ENCODE data around the gene BRSK1.

Gene BRSK1

GRCh38 chr19:55253842-55254624 lies 29.8 kb upstream of the BRSK1 start:
- DNase-seq = no peak

GRCh38 chr19:55254625-55254977 lies 29.2 kb upstream of the BRSK1 start:
- peak in 1 of 56 donors; percentile 12 for DNase-seq

- peak in 1 of 56 donors; percentile 18 for DNase-seq
These were observed 28.0 kb upstream of the BRSK1 start for GRCh38 chr19:55255618-55256423.

DNA sequence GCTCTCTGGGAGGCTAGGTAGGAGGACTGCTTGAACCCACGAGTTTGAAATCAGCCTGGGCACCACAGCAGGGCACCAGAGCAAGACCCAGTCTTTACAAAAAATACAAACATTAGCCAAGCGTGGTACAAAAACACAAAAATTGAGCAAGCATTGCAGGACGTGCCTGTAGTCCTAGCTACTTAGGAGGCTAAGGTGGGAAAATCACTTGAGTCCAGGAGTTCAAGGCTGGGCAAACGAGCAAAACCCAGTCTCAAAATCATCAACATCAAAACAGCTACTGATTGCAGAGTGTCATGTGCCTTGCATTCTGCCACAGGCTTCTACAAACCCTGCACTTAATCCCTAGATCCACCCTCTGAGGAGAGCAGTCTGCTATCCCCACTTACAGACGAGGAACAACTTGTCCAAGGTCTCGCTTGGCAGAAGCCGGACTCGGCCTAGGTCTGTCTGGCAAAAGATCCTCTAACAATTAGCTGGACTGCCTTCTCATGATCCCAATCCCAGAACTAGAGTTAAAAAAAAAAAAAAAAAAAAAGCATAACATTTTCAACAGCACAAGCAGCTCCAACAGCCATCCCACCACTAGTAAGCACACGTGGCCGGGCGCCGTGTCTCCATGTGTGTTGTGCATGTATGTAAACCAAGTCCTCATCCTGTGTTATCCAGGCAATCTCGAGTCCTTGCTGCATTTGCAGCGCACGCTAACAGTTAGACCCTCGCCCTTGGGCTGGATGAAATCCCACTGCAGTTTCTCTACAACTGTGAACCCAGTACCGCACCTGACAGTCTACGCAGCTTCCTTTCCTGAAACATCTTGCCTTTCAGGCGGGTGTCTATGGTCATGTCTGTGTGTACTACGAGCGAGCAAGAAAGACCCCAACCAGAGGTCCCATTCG lies 27.0 kb upstream of the BRSK1 start:
- no peak for DNase-seq

DNA sequence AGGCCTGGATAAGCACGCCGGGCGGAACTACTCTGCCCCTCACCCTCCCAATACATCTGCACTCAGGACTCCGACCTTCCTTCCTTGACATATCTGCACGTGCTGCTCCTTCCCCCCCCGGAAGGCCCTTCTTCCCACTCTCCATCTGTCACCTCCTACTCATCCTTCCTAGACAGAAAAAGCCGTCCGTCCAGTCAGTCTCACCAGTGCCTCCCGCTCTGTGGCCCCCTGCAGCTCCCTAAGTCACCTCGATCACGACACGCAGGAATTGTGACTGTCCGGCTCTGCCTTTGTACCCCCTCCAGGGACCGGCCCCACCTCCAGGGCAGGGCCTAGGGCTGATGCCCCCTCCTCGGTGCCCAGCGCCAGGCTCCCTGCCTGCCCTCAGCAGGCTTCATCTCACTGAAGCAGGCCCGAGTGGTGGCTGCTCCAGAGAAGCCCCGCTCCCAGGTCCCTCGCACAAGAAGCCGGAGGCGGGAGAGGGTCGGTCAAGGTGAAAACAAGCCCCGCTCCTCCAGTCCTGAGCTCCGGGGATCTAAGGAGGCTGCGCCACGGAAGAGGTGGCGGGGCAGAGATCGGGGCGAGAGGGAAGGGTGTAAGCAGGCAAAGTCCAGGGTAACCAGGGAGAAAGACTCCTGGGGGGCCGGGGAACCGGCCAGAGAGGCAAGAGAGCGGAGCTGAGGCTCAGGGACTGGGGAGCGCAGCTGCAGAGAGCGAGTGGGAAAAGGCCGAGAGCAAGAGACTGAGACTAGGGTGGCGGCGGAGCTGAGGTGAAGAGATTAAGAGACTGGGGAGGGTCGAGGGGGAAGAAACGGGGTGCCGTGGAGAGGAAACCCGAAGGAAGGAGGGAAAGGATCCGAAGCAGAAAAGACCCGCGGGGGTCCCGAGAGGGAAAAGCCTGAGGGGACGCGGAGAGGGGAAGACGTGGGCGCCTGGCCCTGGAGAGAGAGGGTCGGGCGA lies 26.1 kb upstream of the BRSK1 start:
- peak in 3 of 56 donors; percentile 29 to 38 (median 34) for DNase-seq

DNA sequence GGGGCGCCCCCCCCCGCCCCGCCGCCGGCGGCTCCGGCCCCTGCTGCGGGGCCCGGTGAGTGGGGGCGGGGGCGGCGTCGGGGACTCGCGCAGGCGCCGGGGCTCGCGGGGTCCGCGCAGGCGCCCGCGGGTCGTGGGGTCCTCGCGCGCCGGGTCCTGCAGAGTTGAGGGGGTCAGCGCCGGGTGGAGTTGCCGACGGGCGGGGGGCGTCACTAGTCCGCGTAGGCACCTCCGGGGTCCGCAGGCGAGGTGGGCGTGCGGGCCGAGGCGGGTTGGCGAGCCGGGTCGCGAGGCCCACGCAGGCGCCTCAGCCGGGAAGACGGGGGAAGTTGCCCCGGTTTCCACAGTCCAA lies 25.3 kb upstream of the BRSK1 start:
- peak in 15 of 56 donors; percentile 37 to 73 (median 58) for DNase-seq

DNA sequence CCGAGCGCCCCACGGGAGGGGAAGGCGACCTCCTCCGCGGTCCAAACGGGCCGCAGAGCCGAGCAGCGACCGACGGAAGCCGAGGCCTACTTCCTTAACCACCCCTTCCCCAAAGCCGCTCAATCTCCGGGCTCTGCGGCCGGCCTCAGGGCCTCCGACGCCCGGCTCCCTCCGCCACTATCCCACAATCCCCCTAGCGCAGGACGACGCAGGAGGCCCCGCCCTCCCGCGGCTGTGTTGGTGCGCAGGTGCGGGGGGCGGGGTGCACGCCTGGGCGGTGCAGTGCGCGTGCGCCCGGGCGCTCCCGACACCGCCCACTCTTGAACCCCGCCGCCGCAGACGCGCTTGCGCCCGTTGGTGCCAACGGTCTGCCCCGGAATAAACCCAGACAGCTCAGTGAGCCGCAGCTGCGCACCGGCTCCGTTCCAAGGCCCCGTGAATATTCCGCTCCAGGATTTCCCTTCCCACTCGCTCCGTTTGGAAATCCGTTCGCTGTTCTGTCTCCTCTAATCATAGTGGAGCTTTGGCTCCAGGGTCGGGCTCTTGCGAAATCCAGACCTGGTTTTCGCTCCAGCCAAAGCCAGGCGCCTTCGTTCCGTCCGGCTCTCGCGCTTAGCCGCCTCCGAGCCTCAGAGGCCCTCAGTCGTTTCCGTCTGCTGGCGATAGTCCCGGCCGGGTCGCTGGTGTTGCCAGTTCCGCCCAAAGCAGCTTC lies 24.8 kb upstream of the BRSK1 start, which contains the start of gene PPP6R1:
TSS of gene PPP6R1 (minus strand) at position 190 of the 712 bp plus-strand sequence. CDS start 11,914 bp downstream, outside the sequence.
- peak; percentile 55 to 99 (median 97) for DNase-seq

- peak in 4 of 56 donors; percentile 50 to 58 (median 54) for DNase-seq
These were observed 24.1 kb upstream of the BRSK1 start for GRCh38 chr19:55259540-55260210.

- DNase-seq = no peak
These were observed 22.1 kb upstream of the BRSK1 start for GRCh38 chr19:55261671-55262126.

DNA sequence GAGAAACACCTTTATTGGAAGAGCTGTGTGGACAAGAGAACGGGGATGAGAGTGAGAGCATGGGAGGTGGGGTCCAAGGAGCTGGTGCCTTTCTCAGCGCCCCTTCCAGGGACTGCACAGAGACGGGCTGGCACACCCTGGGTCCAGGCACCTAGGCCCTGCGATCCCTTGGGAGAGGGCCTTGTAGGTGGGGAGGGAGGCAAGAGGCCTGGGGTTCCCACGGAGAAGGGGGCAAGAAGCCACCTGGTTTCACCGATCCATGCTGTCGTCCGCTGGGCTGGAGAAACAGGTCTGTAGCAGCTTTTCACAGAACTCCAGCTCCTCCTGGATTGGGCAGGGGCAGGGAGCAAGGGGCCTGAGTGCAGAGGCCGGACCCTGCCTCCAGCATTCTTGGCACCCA lies 21.4 kb upstream of the BRSK1 start:
- DNase-seq = no peak

GRCh38 chr19:55264531-55264930 lies 19.3 kb upstream of the BRSK1 start:
- DNase-seq = no peak

GRCh38 chr19:55265173-55265572 lies 18.6 kb upstream of the BRSK1 start:
- DNase-seq = no peak

- no peak for DNase-seq
These were observed 17.9 kb upstream of the BRSK1 start for GRCh38 chr19:55265723-55266386.

DNA sequence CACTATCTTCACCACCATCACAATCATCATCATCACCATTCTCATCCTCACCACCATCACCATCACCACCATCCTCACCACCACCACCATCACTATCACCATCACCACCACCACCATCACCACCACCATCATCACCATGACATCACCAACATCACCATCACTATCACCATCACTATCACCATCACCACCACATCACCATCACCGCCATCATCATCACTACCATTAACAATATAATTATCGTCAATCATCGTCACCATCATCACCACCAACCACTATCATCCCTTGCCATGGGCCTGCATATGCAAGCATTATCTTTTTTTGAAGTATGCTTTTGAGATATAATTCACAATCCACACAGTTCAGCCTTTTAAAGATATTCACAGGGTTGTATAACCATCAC lies 17.4 kb upstream of the BRSK1 start:
- DNase-seq = no peak

- no peak for DNase-seq
These were observed 17.0 kb upstream of the BRSK1 start for GRCh38 chr19:55266840-55267239.

- DNase-seq = peak in 23 of 56 donors; percentile 7 to 70 (median 31)
These were observed 14.5 kb upstream of the BRSK1 start for GRCh38 chr19:55269299-55269698.

- no peak for DNase-seq
These were observed 13.4 kb upstream of the BRSK1 start for GRCh38 chr19:55270172-55270942.

All from nucleus accumbens (tissue), 56 donors.